K562 treated with DMSO at 1 percent for 48 hours (cell line): ENCODE data around the gene PCDHGB7. TPM values are rescaled to one million over a fixed set of nuclear protein-coding genes. Genes with fewer than 3 reads are reported as not detected.

Experiments used
- total RNA-seq: library from RNA; unstranded; fragments of 300-600 nt; gene quantifications from 2 replicates; pipeline ENCODE4 v1.2.3, GENCODE V29; 2022; ENCODE audit warnings: low replicate concordance; ENCODE audit errors: extremely low read depth

The PCDHGB7 gene
- total RNA-seq, 1 experiment from 2014 or later, result not detected

Other genes starting within 250 kb of the PCDHGB7 start
- gene PCDHB7, start 245.0 kb upstream of the PCDHGB7 start, total RNA-seq, result not detected in 2 replicates
- gene PCDHB8, start 239.9 kb upstream of the PCDHGB7 start, total RNA-seq, result not detected in 2 replicates
- not detected in 2 replicates for gene PCDHB16, start 235.3 kb upstream of the PCDHGB7 start, total RNA-seq
- not detected in 2 replicates for gene PCDHB9, start 230.5 kb upstream of the PCDHGB7 start, total RNA-seq
- gene PCDHB10, start 225.3 kb upstream of the PCDHGB7 start, total RNA-seq, result not detected in 2 replicates
- gene PCDHB11, start 218.1 kb upstream of the PCDHGB7 start, total RNA-seq, result not detected in 2 replicates
- not detected in 2 replicates for gene PCDHB12, start 209.0 kb upstream of the PCDHGB7 start, total RNA-seq
- not detected in 2 replicates for gene PCDHB13, start 203.8 kb upstream of the PCDHGB7 start, total RNA-seq
- gene PCDHB14, start 194.3 kb upstream of the PCDHGB7 start, total RNA-seq, result not detected in 2 replicates
- gene PCDHB15, start 172.3 kb upstream of the PCDHGB7 start, total RNA-seq, result not detected in 2 replicates
- not detected in 2 replicates for gene SLC25A2, start 113.6 kb upstream of the PCDHGB7 start, total RNA-seq
- not detected in 2 replicates for gene TAF7, start 96.9 kb upstream of the PCDHGB7 start, total RNA-seq
- not detected in 2 replicates for gene PCDHGA1, start 87.2 kb upstream of the PCDHGB7 start, total RNA-seq
- not detected in 2 replicates for gene PCDHGA2, start 78.9 kb upstream of the PCDHGB7 start, total RNA-seq
- gene PCDHGA3, start 73.8 kb upstream of the PCDHGB7 start, total RNA-seq, result not detected in 2 replicates
- not detected in 2 replicates for gene PCDHGB1, start 67.6 kb upstream of the PCDHGB7 start, total RNA-seq
- not detected in 2 replicates for gene PCDHGA4, start 62.7 kb upstream of the PCDHGB7 start, total RNA-seq
- gene PCDHGB2, start 57.7 kb upstream of the PCDHGB7 start, total RNA-seq, result not detected in 2 replicates
- gene PCDHGA5, start 53.5 kb upstream of the PCDHGB7 start, total RNA-seq, result not detected in 2 replicates
- gene PCDHGB3, start 47.4 kb upstream of the PCDHGB7 start, total RNA-seq, result not detected in 2 replicates
- gene PCDHGA6, start 43.8 kb upstream of the PCDHGB7 start, total RNA-seq, result not detected in 2 replicates
- not detected in 2 replicates for gene PCDHGA7, start 34.9 kb upstream of the PCDHGB7 start, total RNA-seq
- gene PCDHGB4, start 30.0 kb upstream of the PCDHGB7 start, total RNA-seq, result not detected in 2 replicates
- not detected in 2 replicates for gene PCDHGA8, start 25.0 kb upstream of the PCDHGB7 start, total RNA-seq
- not detected in 2 replicates for gene PCDHGB5, start 19.7 kb upstream of the PCDHGB7 start, total RNA-seq
- gene PCDHGA9, start 14.9 kb upstream of the PCDHGB7 start, total RNA-seq, result not detected in 2 replicates
- gene PCDHGB6, start 9.7 kb upstream of the PCDHGB7 start, total RNA-seq, result not detected in 2 replicates
- gene PCDHGA10, start 4.7 kb upstream of the PCDHGB7 start, total RNA-seq, result not detected in 2 replicates
- gene PCDHGA11, start 3.4 kb downstream of the PCDHGB7 start, total RNA-seq, result not detected in 2 replicates
- not detected in 2 replicates for gene PCDHGA12, start 12.8 kb downstream of the PCDHGB7 start, total RNA-seq
- not detected in 2 replicates for gene PCDHGC3, start 58.3 kb downstream of the PCDHGB7 start, total RNA-seq
- not detected in 2 replicates for gene PCDHGC4, start 67.4 kb downstream of the PCDHGB7 start, total RNA-seq
- gene PCDHGC5, start 71.4 kb downstream of the PCDHGB7 start, total RNA-seq, result not detected in 2 replicates
- 287 TPM in 1 of 2 replicates, not detected in the other for gene DIAPH1, start 201.3 kb downstream of the PCDHGB7 start, total RNA-seq
- not detected in 2 replicates for gene HDAC3, start 219.2 kb downstream of the PCDHGB7 start, total RNA-seq
- not detected in 2 replicates for gene RELL2, start 219.3 kb downstream of the PCDHGB7 start, total RNA-seq
- not detected in 2 replicates for gene FCHSD1, start 233.7 kb downstream of the PCDHGB7 start, total RNA-seq